ENCODE results near the gene CBARP. TPM values are rescaled to one million over a fixed set of nuclear protein-coding genes. Genes with fewer than 3 reads are reported as not detected.

The CBARP gene
- total RNA-seq, 1 donor from 2014 or later, result 74.7 TPM

GRCh38 chr19:1278074-1278473 lies 40.3 kb upstream of the CBARP start:
- peaks cover 6% of the 10 kb centered on the region for H3K9me3 Mint-ChIP-seq (ENCODE audit: unreplicated experiment)

DNA sequence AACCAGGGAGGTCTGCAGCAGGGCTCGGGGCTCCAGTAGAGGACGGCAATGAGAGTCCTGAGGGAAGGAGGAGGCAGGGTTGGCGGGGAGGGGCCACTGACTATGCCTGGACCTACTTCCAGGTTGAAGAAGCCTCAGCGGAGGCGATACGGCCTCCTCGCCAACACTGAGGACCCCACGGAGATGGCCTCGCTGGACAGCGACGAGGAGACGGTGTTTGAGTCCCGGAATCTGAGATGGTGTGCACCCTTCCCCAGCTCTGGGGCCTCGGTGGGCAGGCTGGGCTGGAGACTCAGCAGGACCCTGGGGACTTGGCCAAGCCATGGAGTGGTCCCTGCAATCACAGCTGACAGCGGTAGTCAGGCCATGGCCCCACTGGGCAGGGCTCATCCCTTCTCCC lies 39.3 kb upstream of the CBARP start:
- no peak for DNase-seq
- no peaks in the 10 kb centered on the region for H3K36me3 Mint-ChIP-seq (ENCODE audit: unreplicated experiment)
- no peak overlapping the region for H3K27ac Mint-ChIP-seq (ENCODE audit: unreplicated experiment)
- TF ChIP-seq, protein P1, sequence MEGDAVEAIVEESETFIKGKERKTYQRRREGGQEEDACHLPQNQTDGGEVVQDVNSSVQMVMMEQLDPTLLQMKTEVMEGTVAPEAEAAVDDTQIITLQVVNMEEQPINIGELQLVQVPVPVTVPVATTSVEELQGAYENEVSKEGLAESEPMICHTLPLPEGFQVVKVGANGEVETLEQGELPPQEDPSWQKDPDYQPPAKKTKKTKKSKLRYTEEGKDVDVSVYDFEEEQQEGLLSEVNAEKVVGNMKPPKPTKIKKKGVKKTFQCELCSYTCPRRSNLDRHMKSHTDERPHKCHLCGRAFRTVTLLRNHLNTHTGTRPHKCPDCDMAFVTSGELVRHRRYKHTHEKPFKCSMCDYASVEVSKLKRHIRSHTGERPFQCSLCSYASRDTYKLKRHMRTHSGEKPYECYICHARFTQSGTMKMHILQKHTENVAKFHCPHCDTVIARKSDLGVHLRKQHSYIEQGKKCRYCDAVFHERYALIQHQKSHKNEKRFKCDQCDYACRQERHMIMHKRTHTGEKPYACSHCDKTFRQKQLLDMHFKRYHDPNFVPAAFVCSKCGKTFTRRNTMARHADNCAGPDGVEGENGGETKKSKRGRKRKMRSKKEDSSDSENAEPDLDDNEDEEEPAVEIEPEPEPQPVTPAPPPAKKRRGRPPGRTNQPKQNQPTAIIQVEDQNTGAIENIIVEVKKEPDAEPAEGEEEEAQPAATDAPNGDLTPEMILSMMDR (IDR thresholded peaks at IDR 0.05; ENCODE audit: partially characterized antibody, unreplicated experiment), result no peak
- peak overlapping the region; percentile 86 for H3K4me3 Mint-ChIP-seq (ENCODE audit: unreplicated experiment)
- H3K4me1 Mint-ChIP-seq (ENCODE audit: low read depth, unreplicated experiment), result peaks cover 21% of the 10 kb centered on the region
- peaks cover 15% of the 10 kb centered on the region for H3K9me3 Mint-ChIP-seq (ENCODE audit: unreplicated experiment)
- peaks cover 20% of the 10 kb centered on the region for H3K27me3 Mint-ChIP-seq (ENCODE audit: unreplicated experiment)

More at GRCh38 chr19:1278074-1278473, 40.3 kb upstream of the CBARP start:
- no peak for DNase-seq
- no peak overlapping the region for H3K4me3 Mint-ChIP-seq (ENCODE audit: unreplicated experiment)
- peaks cover 16% of the 10 kb centered on the region for H3K27me3 Mint-ChIP-seq (ENCODE audit: unreplicated experiment)
- H3K27ac Mint-ChIP-seq (ENCODE audit: unreplicated experiment), result no peak overlapping the region
- no peaks in the 10 kb centered on the region for H3K36me3 Mint-ChIP-seq (ENCODE audit: unreplicated experiment)
- TF ChIP-seq, protein P1 (IDR thresholded peaks at IDR 0.05; ENCODE audit: partially characterized antibody, unreplicated experiment), result no peak
- peaks cover 14% of the 10 kb centered on the region for H3K4me1 Mint-ChIP-seq (ENCODE audit: low read depth, unreplicated experiment)

GRCh38 chr19:1276628-1277022 lies 38.8 kb upstream of the CBARP start:
- Mint-ChIP-seq H3K27ac (ENCODE audit: unreplicated experiment) (no peak overlapping the region), H3K4me1 (ENCODE audit: low read depth, unreplicated experiment) (peaks cover 21% of the 10 kb centered on the region), H3K4me3 (ENCODE audit: unreplicated experiment) (peak overlapping the region; percentile 86), H3K9me3 (ENCODE audit: unreplicated experiment) (peaks cover 15% of the 10 kb centered on the region), H3K27me3 (ENCODE audit: unreplicated experiment) (peaks cover 22% of the 10 kb centered on the region), H3K36me3 (ENCODE audit: unreplicated experiment) (no peaks in the 10 kb centered on the region)
- no peak for DNase-seq
- TF ChIP-seq, protein P1 (IDR thresholded peaks at IDR 0.05; ENCODE audit: partially characterized antibody, unreplicated experiment), result no peak

DNA sequence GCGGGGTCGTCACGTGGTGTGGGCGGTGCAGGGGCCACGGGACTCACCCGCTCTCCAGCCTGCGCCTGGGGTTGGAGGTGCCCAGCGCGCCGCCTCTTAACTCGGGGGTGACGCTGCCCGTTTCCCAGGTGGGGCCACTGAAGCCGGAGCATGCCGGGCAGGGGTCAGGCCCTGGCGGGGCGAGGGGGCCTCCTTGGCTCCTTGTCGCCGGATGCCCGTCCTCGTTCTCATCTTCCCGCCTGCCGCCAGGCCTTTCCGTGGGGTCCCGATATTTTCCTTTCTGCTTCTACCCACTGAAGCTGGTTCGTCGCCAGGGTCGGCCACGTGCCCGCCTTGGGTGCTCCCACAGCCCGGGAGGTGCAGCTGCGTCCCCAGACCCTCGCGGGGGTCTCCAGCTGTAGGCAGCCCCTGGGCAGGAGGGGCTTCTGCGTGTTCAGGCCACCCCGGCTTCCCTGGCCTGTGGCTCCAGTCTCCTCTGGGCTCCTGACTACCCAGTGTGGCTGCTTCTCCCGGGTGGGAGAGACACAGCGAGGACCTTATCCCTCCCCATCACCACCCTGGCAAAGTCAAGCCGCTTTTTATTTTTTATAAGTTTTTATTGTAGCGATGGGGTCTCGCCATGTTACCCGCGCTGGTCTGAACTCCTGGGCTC lies 38.3 kb upstream of the CBARP start:
- Mint-ChIP-seq H3K36me3 (ENCODE audit: unreplicated experiment) (no peaks in the 10 kb centered on the region), H3K27me3 (ENCODE audit: unreplicated experiment) (peaks cover 22% of the 10 kb centered on the region), H3K9me3 (ENCODE audit: unreplicated experiment) (peaks cover 15% of the 10 kb centered on the region), H3K4me3 (ENCODE audit: unreplicated experiment) (peak overlapping the region; percentile 86), H3K27ac (ENCODE audit: unreplicated experiment) (no peak overlapping the region), H3K4me1 (ENCODE audit: low read depth, unreplicated experiment) (peaks cover 25% of the 10 kb centered on the region)
- DNase-seq, result no peak
- TF ChIP-seq, protein P1 (IDR thresholded peaks at IDR 0.05; ENCODE audit: partially characterized antibody, unreplicated experiment), result no peak

DNA sequence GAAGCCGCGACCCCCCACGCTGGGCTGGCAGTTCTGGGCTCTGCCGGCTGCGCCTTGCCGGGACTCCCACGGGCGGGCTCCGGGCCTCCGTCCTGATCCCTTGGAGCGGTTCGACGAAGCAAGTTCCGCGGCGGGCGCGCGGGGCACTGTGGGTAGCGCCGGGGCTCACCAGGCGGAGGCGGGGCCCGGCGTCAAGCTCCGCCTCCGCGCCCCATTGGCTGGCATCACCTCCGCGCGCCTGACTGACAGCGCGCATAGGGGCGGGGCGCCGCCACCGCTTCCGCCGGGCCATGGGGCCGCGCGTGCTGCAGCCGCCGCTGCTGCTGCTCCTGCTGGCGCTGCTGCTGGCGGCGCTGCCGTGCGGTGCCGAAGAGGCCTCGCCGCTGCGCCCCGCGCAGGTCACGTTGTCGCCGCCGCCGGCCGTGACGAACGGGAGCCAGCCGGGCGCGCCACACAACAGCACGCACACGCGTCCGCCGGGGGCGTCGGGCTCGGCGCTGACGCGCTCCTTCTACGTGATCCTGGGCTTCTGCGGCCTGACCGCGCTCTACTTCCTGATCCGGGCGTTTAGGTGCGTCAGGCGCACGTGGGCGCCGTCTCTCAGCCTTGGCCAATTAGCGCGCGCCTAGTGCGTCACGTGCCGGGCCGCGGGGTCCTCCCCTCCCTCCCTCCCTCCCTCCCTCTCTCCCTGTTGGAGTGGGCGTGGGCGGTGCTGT lies 37.6 kb upstream of the CBARP start, which contains the start of gene FAM174C:
Gene FAM174C, plus strand, starts transcription at position 271 of the 716 bp plus-strand sequence. Its CDS starts 20 bp downstream, at position 291.
- Mint-ChIP-seq H3K9me3 (ENCODE audit: unreplicated experiment) (peaks cover 18% of the 10 kb centered on the region), H3K4me1 (ENCODE audit: low read depth, unreplicated experiment) (peaks cover 29% of the 10 kb centered on the region)

More for the DNA sequence above, 37.6 kb upstream of the CBARP start, which contains the start of gene FAM174C:
- TF ChIP-seq, protein P1 (IDR thresholded peaks at IDR 0.05; ENCODE audit: partially characterized antibody, unreplicated experiment), result no peak
- DNase-seq, result peak; percentile 96
- peak within 1 kb of the TSS; percentile 86 for H3K4me3 Mint-ChIP-seq (ENCODE audit: unreplicated experiment)
- peaks cover 24% of the 10 kb centered on the region for H3K27me3 Mint-ChIP-seq (ENCODE audit: unreplicated experiment)
- peak within 1 kb of the TSS; percentile 66 for H3K27ac Mint-ChIP-seq (ENCODE audit: unreplicated experiment)
- no peaks in the 10 kb centered on the region for H3K36me3 Mint-ChIP-seq (ENCODE audit: unreplicated experiment)

Measured in glutamatergic neuron (in vitro differentiated cells).